ENCODE results near the gene ADGRG3.
A peak's percentile ranks its signal among the peaks of the same experiment; 100 is the strongest.

The ADGRG3 gene

DNA sequence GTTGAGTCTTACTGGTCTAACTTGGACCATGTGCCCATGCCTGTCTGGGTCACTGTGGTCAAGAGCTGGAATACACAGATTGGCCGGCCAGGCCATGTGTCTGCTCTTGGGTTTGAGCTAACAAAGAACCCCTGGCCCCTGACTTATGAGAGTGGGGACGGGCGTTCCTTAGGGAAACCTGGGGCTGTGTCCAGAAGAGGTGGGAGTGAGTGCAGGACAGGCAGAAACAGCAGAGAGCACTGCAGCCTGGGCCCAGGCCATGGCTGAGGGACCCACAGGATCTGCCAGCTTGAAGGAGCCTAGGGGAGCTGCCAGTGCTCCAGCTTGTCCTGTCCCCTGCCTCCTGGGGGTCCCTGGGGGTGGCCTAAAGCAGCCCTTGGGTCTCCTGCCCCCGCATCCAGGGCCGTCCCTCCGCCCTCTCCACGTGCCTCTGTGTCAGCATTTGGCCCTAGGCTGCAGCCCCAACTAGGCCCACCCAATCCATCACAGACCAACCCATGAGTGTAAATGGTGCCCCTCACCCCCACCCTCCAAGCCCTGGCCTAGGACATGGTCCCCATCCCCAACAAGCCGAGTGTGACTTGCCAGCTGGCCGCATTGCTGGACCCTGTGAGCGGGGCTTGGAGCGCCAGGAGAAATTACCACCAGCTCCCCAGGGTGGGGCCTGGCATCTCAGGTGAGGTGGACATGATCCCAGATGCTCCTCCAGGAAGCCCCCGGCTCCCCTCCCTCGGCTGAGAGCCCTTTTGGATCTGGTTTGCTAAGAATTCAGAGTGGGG, 14.0 kb downstream of the ADGRG3 start:
- DNase-seq, result no peak

GRCh38 chr16:57682809-57683635, 14.9 kb downstream of the ADGRG3 start:
- DNase-seq, result no peak

DNA sequence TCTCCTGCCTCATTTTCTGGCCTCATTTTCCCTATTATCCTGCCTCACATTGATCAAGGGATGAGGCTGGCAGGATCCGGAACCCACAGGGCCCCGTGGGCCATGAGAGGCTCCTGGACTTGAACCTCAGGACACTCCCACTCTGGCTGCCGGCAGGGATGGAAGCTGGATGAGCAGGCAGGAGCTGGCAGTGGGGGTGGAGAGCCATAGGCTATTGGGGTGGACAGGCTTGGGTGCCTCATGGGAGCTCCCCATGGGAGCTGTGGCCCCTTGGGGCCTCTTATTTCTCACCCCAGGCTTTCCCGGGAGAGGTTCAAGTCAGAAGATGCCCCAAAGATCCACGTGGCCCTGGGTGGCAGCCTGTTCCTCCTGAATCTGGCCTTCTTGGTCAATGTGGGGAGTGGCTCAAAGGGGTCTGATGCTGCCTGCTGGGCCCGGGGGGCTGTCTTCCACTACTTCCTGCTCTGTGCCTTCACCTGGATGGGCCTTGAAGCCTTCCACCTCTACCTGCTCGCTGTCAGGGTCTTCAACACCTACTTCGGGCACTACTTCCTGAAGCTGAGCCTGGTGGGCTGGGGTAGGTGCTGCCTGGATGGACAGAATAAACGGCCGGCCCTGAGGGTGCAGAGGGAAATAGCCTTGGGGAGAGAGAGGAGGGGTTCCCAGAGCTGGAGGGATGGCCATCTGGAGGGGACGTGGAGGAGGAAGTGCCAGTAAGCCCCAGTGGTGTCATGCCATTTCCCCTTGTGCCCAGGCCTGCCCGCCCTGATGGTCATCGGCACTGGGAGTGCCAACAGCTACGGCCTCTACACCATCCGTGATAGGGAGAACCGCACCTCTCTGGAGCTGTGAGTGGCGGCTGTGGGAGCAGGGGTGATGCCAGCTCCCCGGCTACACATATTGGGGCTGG, 15.8 kb downstream of the ADGRG3 start:
- DNase-seq, result no peak

- no peak for DNase-seq
Observed at GRCh38 chr16:57684626-57685358, 16.7 kb downstream of the ADGRG3 start.

DNA sequence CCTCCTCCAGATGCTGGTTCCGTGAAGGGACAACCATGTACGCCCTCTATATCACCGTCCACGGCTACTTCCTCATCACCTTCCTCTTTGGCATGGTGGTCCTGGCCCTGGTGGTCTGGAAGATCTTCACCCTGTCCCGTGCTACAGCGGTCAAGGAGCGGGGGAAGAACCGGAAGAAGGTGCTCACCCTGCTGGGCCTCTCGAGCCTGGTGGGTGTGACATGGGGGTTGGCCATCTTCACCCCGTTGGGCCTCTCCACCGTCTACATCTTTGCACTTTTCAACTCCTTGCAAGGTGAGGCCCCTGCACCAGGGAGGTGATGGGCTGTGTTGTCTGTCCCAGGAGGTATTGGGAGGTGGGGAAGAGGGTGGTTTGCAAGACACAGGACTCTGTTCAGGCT, 17.5 kb downstream of the ADGRG3 start:
- DNase-seq, result no peak

DNA sequence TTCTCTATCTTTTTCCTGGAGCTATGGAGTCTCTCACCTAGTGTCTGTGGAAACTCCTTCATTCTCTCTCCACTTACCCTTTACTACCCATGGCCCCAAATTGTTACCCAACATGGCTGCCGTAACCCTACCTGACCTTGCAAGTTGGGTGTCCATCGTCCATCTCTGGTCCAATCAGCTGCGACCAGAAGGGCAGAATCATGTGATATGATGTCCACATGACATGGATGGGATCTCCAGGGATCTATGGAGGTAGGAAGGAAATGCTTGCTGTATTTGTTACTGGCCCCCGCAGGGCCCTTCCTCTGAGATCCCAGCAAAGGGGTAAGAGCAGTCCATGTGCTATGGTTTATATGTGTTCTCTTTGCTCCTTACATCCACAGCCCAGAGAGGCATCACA, 18.5 kb downstream of the ADGRG3 start:
- no peak for DNase-seq

GRCh38 chr16:57687363-57687929, 19.3 kb downstream of the ADGRG3 start:
- no peak for DNase-seq

GRCh38 chr16:57688487-57688986, 20.4 kb downstream of the ADGRG3 start:
- no peak for DNase-seq

DNA sequence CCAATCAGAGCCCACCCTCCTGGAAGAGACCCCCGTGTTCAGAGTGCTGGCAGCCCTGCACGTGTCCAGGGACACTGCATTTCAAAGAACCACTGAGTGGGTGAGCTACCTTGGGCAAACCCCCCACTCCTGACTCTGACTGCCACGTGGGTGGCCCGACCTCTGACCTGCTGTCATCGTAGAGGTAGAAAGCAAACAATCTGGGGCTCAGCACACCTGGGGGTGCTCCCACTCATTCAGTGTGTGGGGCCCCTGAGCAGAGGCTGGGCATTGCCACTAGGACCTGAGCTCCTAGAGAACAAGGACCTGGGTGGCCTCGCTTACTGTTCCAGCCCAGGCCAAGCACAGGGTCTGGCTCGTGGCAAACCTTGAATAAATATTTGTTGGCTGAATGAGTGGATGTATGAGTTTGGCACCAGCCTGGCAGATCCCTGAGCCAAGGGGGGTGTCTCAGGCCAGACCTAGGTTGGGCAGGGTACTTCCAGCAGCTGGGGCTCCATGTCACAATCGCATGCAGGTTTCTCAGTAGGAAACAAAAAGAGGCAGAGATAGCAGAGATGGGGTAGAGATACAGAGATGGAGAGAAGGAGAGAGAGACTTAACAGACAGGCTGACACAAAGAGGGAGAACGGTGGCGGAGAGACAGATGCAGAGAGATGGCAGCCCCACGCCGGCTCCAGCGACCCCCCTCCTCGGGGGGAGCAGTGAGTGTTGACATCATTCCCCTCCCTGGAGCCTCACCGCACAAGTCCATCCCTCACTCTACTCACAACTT, 21.1 kb downstream of the ADGRG3 start:
- DNase-seq, result no peak

DNA sequence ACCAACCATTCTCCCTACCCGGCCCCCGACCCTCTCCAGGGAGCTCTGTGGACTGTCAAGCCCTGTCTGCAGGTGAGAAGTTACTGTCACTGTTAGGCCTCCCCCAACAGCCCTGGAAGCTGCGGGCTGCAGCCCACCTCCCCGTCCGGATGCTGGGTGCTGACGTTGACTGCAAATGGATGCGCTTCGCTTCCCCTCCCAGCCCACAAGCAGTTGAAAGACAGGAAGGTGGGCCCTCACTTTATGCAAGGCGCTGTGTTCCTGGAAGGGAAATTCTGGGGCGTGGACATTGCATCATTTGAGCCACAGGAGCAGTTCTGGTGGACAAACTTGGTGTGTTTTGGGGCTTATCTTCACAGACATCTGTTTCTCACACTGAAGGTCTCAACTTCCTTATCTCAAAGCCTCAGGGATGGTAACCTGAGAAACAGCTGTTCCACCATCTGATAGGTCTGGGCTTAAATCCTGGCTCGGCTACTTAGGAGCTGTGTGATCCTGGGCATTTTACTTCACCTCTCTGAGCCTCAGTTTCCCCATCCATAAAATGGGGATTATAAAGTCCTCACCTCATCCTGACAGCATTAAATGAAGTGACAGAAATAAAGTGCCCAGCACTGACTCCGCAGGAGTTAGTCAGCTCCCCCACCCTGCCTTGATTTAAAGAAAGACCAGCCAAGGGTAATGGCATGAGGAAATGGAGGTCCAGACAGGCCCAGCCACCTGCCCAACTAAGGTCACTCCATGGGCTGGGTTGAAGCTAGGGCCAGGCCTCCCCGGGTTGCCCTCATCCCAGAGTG, 21.9 kb downstream of the ADGRG3 start:
- DNase-seq, result peak in 1 of 4 experiments; percentile 36

DNA sequence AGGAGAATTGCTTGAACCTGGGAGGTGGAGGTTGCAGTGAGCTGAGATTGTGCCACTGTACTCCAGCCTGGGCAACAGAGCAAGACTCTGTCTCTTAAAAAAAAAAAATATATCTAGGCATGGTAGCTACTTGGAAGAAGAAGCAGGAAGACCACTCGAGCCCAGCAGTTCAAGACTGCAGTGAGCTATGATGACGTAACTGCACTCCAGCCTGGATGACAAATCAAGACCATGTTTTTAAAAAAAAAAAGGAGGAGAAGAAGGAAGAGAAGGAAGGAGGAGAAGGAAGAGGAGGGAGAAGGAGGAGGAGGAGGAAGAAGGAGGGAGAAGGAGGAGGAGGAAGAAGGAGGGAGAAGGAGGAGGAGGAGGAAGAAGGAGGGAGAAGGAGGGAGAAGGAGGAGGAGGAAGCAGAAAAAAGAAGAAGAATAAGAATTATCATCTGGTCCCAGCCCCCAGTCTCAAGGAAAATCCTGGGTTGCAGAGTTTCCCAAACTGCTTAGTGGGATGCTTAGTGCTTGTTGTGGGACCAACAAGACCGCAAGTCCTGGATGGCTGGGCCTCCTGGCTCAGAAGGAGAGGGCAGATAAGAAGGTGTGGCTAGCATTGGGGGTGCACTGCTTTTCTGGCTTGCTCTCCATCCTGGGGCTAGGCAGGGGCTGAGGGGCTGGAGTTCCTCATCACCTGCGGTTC, 22.8 kb downstream of the ADGRG3 start:
- no peak for DNase-seq

DNA sequence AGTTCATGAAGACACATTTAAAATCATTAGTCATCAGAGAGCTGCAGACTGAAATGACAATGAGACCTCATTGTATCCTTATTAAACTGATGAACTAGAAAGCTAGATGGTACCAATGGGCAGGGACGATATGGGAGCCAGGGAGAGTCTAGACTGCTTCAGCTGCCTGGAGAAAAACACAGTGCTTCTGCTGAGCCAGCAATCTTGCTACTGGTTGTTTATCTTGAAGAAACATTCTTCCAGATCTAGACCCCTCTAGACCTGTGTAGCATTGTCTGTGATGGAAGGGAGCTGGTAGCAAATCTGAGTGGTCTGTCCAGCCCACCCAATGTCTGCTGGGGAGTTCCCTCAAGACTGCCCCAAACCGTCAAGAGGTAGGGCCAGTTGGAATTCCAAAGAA, 24.5 kb downstream of the ADGRG3 start:
- no peak for DNase-seq

GRCh38 chr16:57693550-57693949, 25.4 kb downstream of the ADGRG3 start:
- DNase-seq, result no peak

DNA sequence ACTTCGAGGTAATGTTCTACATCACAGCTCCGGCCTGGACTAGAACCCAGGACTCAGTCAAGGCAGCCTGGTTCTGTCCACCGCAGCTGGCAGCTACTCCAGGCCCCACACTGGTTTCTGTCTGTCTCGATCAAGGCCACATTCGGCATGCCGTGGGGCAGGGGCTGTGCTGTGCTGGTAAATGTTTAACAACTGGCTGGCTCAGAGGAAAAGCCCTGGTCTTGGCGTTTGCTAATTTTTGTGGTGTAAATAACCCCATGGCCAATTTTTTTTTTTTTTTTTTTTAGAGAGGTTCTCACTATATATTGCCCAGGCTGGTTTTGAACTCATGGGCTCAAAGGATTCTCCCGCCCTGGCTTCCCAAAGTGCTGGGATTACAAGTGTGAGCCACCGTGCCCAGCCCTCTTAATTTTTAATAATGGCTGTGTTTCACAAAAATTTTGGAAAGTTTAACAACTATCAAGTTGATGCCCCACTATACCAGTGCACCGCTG, 26.2 kb downstream of the ADGRG3 start:
- DNase-seq, result no peak

- no peak for DNase-seq
Observed at GRCh38 chr16:57694725-57695679, 26.9 kb downstream of the ADGRG3 start, which contains the start of gene DRC7. Gene DRC7 (plus strand): TSS chr16:57694806. CDS start chr16:57697950, 3,144 bp downstream.

GRCh38 chr16:57695680-57696069, 27.6 kb downstream of the ADGRG3 start:
- no peak for DNase-seq

- DNase-seq, result no peak
Observed at GRCh38 chr16:57696240-57696639, 28.1 kb downstream of the ADGRG3 start.

Measured in activated naive CD4-positive, alpha-beta T cell (primary cell).